A549 (cell line): ENCODE results near the gene HDDC2.

Experiments used
- BHLHE40 ChIP-seq: IDR thresholded peaks from 2 replicates; pipeline ENCODE4 v1.6.1; 2012; ENCODE audit warnings: low read depth, low read length, inconsistent platforms
- HMGXB4 ChIP-seq: fragments of 250-450 bp; sonication (Bioruptor Pico); IDR thresholded peaks from 2 replicates; pipeline ENCODE4 v1.5.0; 2021; ENCODE audit warnings: mild to moderate bottlenecking, moderate library complexity, borderline replicate concordance
- MAFK ChIP-seq: fragments of 450-650 bp; IDR thresholded peaks from 2 replicates; pipeline ENCODE4 v1.6.1; 2014; ENCODE audit not compliant: partially characterized antibody
- RFX5 ChIP-seq: fragments of 450-650 bp; IDR thresholded peaks from 2 replicates; pipeline ENCODE4 v1.7.1; 2014; ENCODE audit warnings: antibody characterized with exemption, mild to moderate bottlenecking, moderate library complexity
- SMC3 ChIP-seq: fragments of >200 bp; sonication (Bioruptor Twin); formaldehyde crosslinking; IDR thresholded peaks from 3 replicates; pipeline ENCODE4 v1.6.1; 2018; ENCODE audit warnings: inconsistent platforms
- TF ChIP-seq, protein P1 (sequence below): fragments of >200 bp; sonication (Bioruptor Twin); formaldehyde crosslinking; IDR thresholded peaks from 3 replicates; pipeline ENCODE4 v1.5.1; 2016
- TF ChIP-seq, protein P2 (sequence below): fragments of 450-650 bp; IDR thresholded peaks from 2 replicates; pipeline ENCODE4 v1.6.1; 2014; ENCODE audit warnings: antibody characterized with exemption

GRCh38 chr6:125270380-125270779 lies 31.4 kb downstream of the HDDC2 start:
- TF ChIP-seq RFX5: no peak
- TF ChIP-seq, protein P1, sequence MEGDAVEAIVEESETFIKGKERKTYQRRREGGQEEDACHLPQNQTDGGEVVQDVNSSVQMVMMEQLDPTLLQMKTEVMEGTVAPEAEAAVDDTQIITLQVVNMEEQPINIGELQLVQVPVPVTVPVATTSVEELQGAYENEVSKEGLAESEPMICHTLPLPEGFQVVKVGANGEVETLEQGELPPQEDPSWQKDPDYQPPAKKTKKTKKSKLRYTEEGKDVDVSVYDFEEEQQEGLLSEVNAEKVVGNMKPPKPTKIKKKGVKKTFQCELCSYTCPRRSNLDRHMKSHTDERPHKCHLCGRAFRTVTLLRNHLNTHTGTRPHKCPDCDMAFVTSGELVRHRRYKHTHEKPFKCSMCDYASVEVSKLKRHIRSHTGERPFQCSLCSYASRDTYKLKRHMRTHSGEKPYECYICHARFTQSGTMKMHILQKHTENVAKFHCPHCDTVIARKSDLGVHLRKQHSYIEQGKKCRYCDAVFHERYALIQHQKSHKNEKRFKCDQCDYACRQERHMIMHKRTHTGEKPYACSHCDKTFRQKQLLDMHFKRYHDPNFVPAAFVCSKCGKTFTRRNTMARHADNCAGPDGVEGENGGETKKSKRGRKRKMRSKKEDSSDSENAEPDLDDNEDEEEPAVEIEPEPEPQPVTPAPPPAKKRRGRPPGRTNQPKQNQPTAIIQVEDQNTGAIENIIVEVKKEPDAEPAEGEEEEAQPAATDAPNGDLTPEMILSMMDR: no peak
- TF ChIP-seq SMC3: no peak
- TF ChIP-seq, protein P2, sequence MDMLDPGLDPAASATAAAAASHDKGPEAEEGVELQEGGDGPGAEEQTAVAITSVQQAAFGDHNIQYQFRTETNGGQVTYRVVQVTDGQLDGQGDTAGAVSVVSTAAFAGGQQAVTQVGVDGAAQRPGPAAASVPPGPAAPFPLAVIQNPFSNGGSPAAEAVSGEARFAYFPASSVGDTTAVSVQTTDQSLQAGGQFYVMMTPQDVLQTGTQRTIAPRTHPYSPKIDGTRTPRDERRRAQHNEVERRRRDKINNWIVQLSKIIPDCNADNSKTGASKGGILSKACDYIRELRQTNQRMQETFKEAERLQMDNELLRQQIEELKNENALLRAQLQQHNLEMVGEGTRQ: no peak
- TF ChIP-seq BHLHE40: no peak
- no peak for TF ChIP-seq HMGXB4
- no peak for TF ChIP-seq MAFK
